ENCODE measurements around the gene KCNE5.
A peak's percentile ranks its signal among the peaks of the same experiment; 100 is the strongest.
"Not testable (repeated sequence)": the region's sequence is repeated elsewhere in the genome, so short reads cannot be mapped to it uniquely, and the experiment has no call there.

KCNE5 gene

GRCh38 chrX:109624641-109625616 lies at the start of gene KCNE5:
KCNE5 (minus strand) TSS chrX:109625172; CDS start chrX:109625020, 152 bp downstream.
- peak; percentile 82 for DNase-seq (ENCODE audit: low spot score)

DNA sequence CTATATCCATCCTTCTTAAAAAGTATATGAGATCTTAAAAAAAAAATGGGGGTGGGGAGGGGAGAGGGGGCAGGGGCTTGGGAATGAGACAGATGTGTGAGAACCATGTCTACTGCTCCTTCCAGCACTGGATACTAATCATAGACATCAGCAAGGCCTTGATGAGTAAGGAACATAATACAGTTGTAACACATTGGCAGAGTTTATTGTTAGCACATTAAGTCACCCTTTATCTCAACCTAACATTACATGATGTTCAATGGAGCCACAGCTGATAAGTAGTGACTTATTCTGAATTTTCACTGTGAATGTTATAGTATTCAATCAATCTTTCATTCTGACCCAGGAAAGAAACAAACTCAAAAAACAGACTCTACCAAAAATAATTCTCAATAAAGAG lies 47.3 kb upstream of the KCNE5 start:
- no peak for DNase-seq (ENCODE audit: low spot score)

- DNase-seq (ENCODE audit: low spot score) = not testable (repeated sequence)
Measured at GRCh38 chrX:109671170-109671569, 46.2 kb upstream of the KCNE5 start.

GRCh38 chrX:109667986-109668385 lies 43.0 kb upstream of the KCNE5 start:
- no peak for DNase-seq (ENCODE audit: low spot score)

DNA sequence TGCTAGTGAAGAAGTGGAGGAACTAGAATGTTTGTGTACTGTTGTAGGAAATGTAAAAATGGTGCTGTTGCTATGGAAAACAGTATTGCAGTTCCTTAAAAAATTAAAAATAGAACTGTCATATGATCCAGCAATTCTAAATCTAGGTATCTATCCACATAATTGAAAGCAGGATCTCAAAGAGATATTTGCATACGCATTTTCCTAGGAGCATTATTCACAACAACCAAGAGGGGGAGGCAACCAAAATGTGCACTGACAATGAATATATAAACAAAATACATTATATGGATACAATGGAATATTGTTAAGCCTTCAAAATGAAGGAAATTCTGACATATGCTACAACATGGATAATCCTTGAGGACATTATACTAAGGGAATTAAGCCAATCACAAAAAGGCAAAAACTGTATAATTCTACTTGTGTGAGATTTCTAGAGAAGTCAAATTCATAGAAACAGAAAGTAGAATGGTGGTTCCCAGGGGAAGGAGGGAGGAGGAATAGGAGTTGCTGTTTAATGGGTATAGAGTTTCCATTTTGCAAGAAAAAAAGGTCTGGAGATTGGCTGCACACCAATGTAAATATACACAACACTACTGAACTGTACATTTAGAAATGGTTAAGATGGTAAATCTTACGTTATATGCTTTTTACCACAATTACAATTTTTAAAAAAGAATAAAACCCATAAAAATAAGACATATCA lies 35.6 kb upstream of the KCNE5 start:
- DNase-seq (ENCODE audit: low spot score) = no peak

DNA sequence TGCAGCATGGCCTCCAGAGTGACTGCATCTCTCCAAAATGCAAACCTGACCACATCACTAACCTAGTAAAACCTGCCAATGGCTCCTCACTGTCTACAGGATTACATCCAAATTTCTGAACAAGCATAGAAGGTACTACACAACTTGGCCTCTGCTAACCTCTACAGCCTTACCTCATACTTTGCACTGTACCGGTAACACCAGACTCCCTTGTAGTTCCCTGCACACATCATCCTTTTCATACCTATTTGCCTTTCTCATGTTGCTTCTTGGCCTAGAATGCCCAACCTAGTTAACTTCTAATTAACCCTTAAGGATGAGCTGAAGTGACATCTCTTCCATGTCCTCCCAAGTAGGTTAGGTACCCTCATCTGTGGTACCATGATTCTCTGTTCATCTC lies 33.4 kb upstream of the KCNE5 start:
- DNase-seq (ENCODE audit: low spot score) = no peak

DNA sequence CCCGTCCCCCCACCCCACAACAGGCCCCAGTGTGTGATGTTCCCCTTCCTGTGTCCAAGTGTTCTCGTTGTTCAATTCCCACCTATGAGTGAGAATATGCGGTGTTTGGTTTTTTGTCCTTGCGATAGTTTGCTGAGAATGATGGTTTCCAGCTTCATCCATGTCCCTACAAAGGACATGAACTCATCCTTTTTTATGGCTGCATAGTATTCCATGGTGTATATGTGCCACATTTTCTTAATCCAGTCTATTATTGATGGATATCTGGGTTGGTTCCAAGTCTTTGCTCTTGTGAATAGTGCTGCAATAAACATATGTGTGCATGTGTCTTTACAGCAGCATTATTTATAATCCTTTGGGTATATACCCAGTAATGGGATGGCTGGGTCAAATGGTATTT lies 32.4 kb upstream of the KCNE5 start:
- not testable (repeated sequence) for DNase-seq (ENCODE audit: low spot score)

GRCh38 chrX:109656774-109657173 lies 31.8 kb upstream of the KCNE5 start:
- no peak for DNase-seq (ENCODE audit: low spot score)

DNA sequence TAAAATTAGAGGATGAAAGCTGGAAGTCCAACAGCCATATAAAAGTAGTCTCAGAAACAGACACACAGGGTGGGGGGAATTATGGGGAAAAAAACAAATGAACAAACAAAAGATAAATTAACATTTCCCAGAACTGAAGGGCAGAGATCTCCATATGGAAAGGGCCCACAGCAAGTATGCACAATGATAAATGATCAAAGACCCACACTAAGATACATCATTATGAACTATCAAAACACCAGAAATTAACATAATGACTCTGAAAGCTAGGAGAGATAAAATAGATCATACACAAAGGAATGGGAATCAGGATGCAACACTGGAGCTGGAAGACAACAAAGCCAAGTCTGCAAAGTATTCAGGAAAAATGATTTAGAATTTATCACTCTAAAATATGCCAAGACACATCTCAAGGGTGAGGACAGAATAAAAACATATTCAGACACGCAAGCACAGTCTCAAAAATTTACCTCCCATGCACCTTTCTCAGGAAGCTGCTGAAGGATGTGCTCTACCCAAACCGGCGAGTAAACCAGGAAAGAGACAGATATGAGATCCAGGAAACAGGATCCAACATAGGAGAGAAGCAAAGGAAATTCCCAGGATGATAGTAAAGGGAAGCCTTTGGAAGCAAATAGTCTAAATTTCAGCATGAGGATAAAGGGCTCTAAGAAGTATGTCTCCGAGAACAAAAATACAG lies 30.7 kb upstream of the KCNE5 start:
- no peak for DNase-seq (ENCODE audit: low spot score)

DNA sequence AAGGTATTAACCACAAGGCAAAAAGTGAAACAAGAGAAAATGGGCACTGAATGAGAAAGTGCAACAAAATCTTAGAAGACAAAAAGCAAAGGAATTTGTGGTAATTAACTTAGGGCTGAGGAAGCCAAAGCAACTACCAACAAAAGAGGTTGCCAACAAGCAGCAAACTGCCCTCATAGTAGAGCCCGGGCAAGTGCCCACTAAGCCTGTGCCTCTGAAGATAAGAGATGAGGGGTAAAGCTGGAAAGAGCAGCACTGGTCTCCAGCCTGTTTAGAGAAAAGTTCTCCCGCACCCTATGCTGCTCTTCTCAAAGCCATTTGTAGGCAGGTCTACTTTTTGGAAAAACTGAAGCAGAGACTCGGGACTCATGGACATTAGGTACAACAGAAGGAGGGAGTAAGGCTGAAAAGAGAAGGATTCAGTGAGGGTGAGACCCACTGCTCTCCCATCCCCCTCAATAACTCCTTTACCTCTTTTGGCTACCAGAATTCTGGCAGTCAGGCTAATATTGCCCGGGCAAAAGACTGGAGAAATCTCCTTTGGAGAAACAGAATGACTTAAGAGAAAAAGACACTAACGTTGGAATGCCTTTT lies 29.6 kb upstream of the KCNE5 start:
- no peak for DNase-seq (ENCODE audit: low spot score)

DNA sequence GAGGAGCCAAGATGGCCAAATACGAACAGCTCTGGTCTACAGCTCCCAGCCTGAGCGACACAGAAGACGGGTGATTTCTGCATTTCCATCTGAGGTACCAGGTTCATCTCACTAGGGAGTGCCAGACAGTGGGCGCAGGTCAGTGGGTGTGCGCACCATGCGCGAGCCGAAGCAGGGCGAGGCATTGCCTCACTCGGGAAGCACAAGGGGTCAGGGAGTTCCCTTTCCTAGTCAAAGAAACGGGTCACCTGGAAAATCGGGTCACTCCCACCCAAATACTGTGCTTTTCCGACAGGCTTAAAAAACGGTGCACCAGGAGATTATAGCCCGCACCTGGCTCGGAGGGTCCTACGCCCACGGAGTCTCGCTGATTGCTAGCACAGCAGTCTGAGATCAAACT lies 19.7 kb upstream of the KCNE5 start:
- not testable (repeated sequence) for DNase-seq (ENCODE audit: low spot score)

- no peak for DNase-seq (ENCODE audit: low spot score)
Measured at GRCh38 chrX:109643687-109644086, 18.7 kb upstream of the KCNE5 start.

DNA sequence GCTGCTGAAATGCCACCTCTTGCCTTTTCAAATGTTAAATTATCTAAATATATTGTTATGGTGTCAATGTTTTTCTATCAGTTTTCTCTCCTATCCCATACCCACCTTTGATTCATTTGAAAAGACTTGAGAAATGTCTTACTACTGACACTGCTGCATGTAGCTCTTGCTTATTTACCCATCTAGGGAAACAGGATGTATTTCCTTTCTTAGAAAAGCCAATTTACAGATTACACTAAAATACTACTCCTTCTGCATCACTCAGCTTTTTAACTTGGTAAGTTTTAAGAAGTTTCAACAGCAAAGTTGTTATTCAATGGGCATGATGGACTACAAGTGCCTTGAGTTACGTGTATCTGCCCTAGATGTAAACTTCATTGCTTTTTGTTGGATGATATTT lies 13.2 kb upstream of the KCNE5 start:
- no peak for DNase-seq (ENCODE audit: low spot score)

- not testable (repeated sequence) for DNase-seq (ENCODE audit: low spot score)
Measured at GRCh38 chrX:109637477-109637876, 12.5 kb upstream of the KCNE5 start.

GRCh38 chrX:109635146-109635545 lies 10.2 kb upstream of the KCNE5 start:
- DNase-seq (ENCODE audit: low spot score) = no peak

DNA sequence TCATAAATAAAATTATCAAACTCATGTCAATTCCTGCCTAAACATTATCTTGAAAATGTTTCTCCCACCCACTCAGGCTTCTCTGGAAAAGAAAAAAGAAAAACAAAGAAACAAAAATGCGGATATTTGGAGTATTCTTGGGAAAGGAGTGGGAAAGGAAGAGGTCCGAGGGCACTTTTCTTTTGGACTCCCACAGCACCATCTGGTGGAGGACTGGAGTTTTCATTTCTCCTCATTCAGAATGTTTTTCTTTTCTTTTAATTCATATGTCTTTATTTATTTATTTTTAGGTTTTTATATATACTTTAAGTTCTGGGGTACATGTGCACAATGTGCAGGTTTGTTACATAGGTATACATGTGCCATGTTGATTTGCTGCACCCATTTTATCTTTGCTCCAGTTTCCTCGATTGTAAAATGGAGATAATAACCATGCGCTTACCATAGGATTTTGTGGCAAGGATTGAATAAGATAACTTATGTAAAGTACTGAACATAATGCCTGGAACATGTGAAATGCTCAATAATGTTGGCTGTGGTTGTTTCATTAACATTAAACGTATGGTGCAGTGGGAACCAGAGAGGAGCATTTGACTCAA lies 8.0 kb upstream of the KCNE5 start:
- DNase-seq (ENCODE audit: low spot score) = no peak

- DNase-seq (ENCODE audit: low spot score) = no peak
Measured at GRCh38 chrX:109629310-109629709, 4.3 kb upstream of the KCNE5 start.

- DNase-seq (ENCODE audit: low spot score) = no peak
Measured at GRCh38 chrX:109626637-109627036, 1.7 kb upstream of the KCNE5 start.

DNA sequence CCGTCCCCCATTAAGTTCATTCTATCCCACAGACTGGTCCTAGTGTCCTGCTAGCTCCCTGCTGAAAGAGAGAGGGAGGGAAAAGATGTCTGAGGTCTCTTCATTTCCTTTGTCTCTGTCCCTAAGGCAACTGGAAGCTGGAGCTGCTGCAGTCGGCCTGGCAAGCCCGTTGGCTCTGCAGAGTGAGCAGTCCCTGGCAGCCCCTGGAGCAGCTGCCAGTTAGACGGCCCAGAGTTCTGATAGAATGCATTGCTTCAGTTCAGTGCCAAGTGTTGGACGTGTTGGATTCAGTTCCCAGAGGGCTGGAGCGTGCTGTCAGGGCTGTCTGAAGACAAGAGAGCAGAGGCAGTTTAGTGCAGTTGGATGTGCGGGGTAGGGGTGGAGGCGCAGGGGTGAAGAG lies 975 bp downstream of the KCNE5 start:
- DNase-seq (ENCODE audit: low spot score) = no peak

DNA sequence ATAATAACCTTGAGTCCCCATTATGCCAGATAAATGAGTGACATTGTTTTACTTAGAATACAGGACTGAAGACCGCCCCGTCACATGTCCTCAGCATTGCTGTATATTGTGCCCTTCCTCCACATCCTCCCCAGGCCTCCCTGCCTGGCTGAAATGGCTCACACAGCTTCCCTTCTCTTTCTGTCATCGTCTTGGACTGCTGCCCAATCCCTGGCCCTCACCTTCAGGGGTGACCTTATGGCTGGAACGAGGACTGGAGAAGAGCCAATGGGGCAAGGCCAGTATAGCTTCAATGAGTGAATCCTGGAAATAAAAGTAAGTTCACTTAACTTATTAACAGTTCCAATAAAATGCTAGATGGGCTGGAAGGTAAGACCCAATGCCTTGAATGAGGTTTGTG lies 2.7 kb downstream of the KCNE5 start:
- no peak for DNase-seq (ENCODE audit: low spot score)

GRCh38 chrX:109619771-109620170 lies 5.2 kb downstream of the KCNE5 start:
- no peak for DNase-seq (ENCODE audit: low spot score)

DNA sequence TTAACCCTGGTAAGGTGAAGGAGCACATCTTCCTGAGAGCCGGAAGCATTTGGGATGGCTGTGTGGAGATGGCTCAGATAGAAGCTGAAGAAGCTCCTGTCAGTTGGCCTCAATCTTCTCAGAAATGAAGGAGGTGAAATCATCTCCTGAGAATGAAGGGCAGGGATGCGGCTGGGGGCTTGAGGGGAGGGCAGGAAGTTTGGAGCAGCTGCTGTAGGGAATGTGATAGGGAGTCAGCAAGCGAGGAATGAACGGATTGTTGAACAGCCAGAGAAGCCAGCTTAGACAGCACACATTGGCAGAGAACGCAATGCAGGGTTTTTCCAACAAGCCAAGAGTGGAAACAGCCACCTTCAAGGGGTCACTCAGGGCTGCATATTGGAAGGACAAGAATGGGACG lies 10.0 kb downstream of the KCNE5 start:
- no peak for DNase-seq (ENCODE audit: low spot score)
